Measurements from ENCODE around the gene BTBD10.
A peak's percentile ranks its signal among the peaks of the same experiment; 100 is the strongest.

Gene BTBD10

DNA sequence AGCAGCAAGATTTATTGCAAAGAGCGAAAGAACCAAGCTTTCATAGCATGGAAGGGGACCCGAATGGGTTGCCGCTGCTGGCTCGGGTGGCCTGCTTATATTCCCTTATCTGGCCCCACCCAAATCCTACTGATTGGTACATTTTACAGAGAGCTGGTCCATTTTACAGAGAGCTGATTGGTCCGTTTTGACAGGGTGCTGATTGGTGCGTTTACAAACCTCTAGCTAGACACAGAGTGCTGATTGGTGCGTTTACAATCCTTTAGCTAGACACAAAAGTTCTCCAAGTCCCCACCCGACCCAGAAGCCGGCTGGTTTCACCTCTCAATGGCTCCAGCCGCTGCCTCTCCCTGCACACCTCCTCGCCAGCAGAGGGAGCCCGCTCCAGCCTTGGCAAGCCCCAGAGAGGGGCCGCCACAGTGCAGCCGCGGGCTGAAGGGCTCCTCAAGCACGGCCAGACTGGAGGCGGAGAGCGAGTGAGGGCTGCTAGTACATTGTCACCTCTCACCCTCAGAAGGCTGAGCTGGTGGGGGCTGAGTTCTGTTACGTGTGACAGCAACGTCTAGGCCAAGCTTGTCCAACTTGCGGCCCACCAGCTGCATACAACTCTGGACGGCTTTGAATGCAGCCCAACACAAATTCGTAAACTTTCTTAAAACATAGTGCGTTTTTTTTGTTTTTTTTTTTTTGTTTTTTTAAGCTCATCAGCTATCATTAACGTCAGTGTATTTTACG, 24.1 kb upstream of the BTBD10 start:
- H3K4me3 ChIP-seq (replicated peaks in 1 of 2; ENCODE audit: low read depth in 2 of 2, low read length in 2 of 2), result no peak overlapping the region
- DNase-seq (ENCODE audit: low read depth in 2 of 2), result peak; percentile 29 to 35
- TF ChIP-seq, protein P1, sequence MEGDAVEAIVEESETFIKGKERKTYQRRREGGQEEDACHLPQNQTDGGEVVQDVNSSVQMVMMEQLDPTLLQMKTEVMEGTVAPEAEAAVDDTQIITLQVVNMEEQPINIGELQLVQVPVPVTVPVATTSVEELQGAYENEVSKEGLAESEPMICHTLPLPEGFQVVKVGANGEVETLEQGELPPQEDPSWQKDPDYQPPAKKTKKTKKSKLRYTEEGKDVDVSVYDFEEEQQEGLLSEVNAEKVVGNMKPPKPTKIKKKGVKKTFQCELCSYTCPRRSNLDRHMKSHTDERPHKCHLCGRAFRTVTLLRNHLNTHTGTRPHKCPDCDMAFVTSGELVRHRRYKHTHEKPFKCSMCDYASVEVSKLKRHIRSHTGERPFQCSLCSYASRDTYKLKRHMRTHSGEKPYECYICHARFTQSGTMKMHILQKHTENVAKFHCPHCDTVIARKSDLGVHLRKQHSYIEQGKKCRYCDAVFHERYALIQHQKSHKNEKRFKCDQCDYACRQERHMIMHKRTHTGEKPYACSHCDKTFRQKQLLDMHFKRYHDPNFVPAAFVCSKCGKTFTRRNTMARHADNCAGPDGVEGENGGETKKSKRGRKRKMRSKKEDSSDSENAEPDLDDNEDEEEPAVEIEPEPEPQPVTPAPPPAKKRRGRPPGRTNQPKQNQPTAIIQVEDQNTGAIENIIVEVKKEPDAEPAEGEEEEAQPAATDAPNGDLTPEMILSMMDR (IDR thresholded peaks at IDR 0.05; ENCODE audit: low read depth, low read length), result peak; percentile 42

- no peak for DNase-seq (ENCODE audit: low read depth in 2 of 2)
- TF ChIP-seq, protein P1 (IDR thresholded peaks at IDR 0.05; ENCODE audit: low read depth, low read length), result no peak
- no peak overlapping the region for H3K4me3 ChIP-seq (replicated peaks in 1 of 2; ENCODE audit: low read depth in 2 of 2, low read length in 2 of 2)
Measured at GRCh38 chr11:13480198-13480597, 17.2 kb upstream of the BTBD10 start.

DNA sequence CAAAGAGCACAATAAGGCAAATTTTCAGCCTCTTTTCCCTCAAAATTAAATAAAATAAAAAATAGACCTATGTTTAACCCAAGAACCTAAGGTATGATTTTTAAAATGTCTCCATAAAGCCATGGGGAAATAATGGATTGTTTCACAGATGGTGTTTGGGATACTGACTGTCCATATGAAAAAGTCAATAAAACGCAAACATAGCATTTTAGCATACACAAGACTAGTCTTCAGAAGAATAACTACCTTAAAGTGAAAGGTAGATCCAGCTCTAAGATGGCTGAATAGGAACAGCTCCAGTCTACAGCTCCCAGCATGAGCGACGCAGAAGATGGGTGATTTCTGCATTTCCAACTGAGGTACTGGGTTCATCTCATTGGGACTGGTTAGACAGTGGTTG, 16.7 kb upstream of the BTBD10 start:
- TF ChIP-seq, protein P1 (IDR thresholded peaks at IDR 0.05; ENCODE audit: low read depth, low read length), result no peak
- no peak overlapping the region for H3K4me3 ChIP-seq (replicated peaks in 1 of 2; ENCODE audit: low read depth in 2 of 2, low read length in 2 of 2)
- no peak for DNase-seq (ENCODE audit: low read depth in 2 of 2)

DNA sequence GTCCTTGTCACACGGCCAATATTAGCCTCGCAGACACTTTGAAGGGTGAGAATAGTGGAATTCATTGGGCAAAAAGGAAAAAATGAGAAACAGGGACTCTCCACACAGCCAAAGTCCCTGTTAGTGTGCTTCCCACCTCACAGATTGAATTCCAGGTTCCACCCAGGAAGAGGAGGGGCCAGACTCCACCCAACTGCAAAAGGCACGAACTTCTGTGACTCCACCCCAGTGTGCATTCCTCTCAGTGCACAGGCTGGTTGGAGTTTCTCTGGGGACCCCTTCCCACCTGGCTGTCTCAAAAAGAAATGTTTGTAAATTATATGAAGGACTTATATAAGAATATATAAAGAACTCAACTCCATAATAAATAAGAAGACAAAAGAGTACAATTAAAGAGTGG, 12.1 kb upstream of the BTBD10 start:
- H3K4me3 ChIP-seq (replicated peaks in 1 of 2; ENCODE audit: low read depth in 2 of 2, low read length in 2 of 2), result no peak overlapping the region
- TF ChIP-seq, protein P1 (IDR thresholded peaks at IDR 0.05; ENCODE audit: low read depth, low read length), result no peak
- DNase-seq (ENCODE audit: low read depth in 2 of 2), result no peak

- no peak for DNase-seq (ENCODE audit: low read depth in 2 of 2)
- no peak overlapping the region for H3K4me3 ChIP-seq (replicated peaks in 1 of 2; ENCODE audit: low read depth in 2 of 2, low read length in 2 of 2)
- TF ChIP-seq, protein P1 (IDR thresholded peaks at IDR 0.05; ENCODE audit: low read depth, low read length), result no peak
Measured at GRCh38 chr11:13473013-13473722, 10.1 kb upstream of the BTBD10 start.

DNA sequence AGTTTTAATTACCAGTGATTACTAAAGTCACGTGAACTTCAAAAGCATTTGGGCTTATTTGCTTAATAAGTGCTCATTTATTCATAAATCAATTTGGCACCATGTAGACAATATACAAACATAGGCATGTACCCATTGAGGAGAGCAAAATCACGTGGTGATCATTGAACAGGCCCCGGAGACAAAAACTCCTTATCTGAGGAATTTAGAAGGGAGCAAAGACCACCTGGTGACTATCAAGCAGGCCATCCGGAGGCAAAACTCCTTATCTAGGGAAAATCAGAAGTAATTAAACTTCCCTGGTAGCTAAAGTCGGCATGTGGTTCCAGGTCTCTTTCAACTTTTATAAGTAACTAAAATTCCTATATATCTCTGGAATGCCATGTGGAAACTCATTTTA, 5.7 kb upstream of the BTBD10 start:
- DNase-seq (ENCODE audit: low read depth in 2 of 2), result no peak
- no peak overlapping the region for H3K4me3 ChIP-seq (replicated peaks in 1 of 2; ENCODE audit: low read depth in 2 of 2, low read length in 2 of 2)
- TF ChIP-seq, protein P1 (IDR thresholded peaks at IDR 0.05; ENCODE audit: low read depth, low read length), result no peak
